Spleen (tissue), 11 donors: ENCODE results near the gene CCDC7. TPM values are rescaled to one million over a fixed set of nuclear protein-coding genes. Genes with fewer than 3 reads are reported as not detected.

ENCODE experiments used
- DNase-seq: peaks from one replicate; pipeline ENCODE4 v3.0.0-alpha.2; 2020
- H3K27ac ChIP-seq, 8 donors: fragments of 200-600 bp; sonication (generic) in 7 of 8; 1 replicate in 4 of 8; 2 replicates in 4 of 8; pipeline versions ENCODE4 v1.5.0 to v1.8.0; 2016 to 2021; ENCODE audit warnings: inconsistent platforms in 4 of 8, mild to moderate bottlenecking in 4 of 8, moderate library complexity in 1 of 8
- H3K27me3 ChIP-seq, 7 donors: fragments of 200-600 bp; sonication (generic) in 6 of 7; replicated peaks in 1 of 7; 1 replicate in 4 of 7; 2 replicates in 3 of 7; pipeline versions ENCODE4 v1.5.0 to v1.8.0; 2016 to 2021; ENCODE audit warnings: inconsistent platforms in 3 of 7, mild to moderate bottlenecking in 1 of 7
- H3K36me3 ChIP-seq, 6 donors: fragments of 200-600 bp; sonication (generic) in 5 of 6; 1 replicate in 4 of 6; 2 replicates in 2 of 6; pipeline versions ENCODE4 v1.5.0 to v1.8.0; 2016 to 2021; ENCODE audit warnings: inconsistent platforms in 2 of 6
- H3K4me1 ChIP-seq, 6 donors: fragments of 200-600 bp; sonication (generic) in 5 of 6; 1 replicate in 3 of 6; 2 replicates in 3 of 6; pipeline versions ENCODE4 v1.5.0 to v1.8.0; 2016 to 2021; ENCODE audit warnings: inconsistent platforms in 3 of 6
- H3K4me3 ChIP-seq, 8 donors: fragments of 200-600 bp; sonication (generic) in 7 of 8; 1 replicate in 4 of 8; 2 replicates in 4 of 8; pipeline versions ENCODE4 v1.5.0 to v1.8.0; 2016 to 2021; ENCODE audit warnings: inconsistent platforms in 4 of 8, mild to moderate bottlenecking in 4 of 8, moderate library complexity in 2 of 8
- H3K9me3 ChIP-seq, 8 donors: fragments of 200-600 bp; sonication (generic) in 7 of 8; 1 replicate in 4 of 8; 2 replicates in 4 of 8; pipeline versions ENCODE4 v1.5.0 to v1.8.0; 2016 to 2021; ENCODE audit warnings: inconsistent platforms in 4 of 8
- POLR2A ChIP-seq, 3 donors: fragments of 450-650 bp; IDR thresholded peaks; one replicate each; pipeline ENCODE4 v1.5.1; 2017; ENCODE audit warnings: antibody characterized with exemption in 3 of 3, mild to moderate bottlenecking in 1 of 3
- POLR2AphosphoS5 ChIP-seq, 3 donors: sonication (generic); formaldehyde crosslinking; IDR thresholded peaks; one replicate each; pipeline ENCODE4 v1.5.1; 2017; ENCODE audit warnings: antibody characterized with exemption in 3 of 3
- WGBS, 5 donors: extraction: QIAGEN DNeasy Blood & Tissue Kit in 3 of 5; methylation state at CpG; one replicate each; pipeline versions ENCODE4 v1.1.5 to v1.1.7; 2013 to 2018; 5-methylcytosine and 5-hydroxymethylcytosine counted together
- intact Hi-C: fragments of 100-400 bp; cut with DNase I; formaldehyde crosslinking; loops from one replicate; pipeline ENCODE4 v1.15.0; 2023; ENCODE audit warnings: low total_unique reads
- polyA plus RNA-seq, 3 donors: library from polyadenylated mRNA; stranded (reverse); fragments of 200-250 nt; gene quantifications; one replicate each; pipeline ENCODE4 v1.2.1, GENCODE V29; 2013
- total RNA-seq, 7 donors: library from RNA; depleted of rRNA in 3 of 7; stranded (reverse); fragments of >200 nt in 3 of 7; fragmentation: NEBNext Ultra II Directional in 4 of 7; extraction: Animal tissue kit (Norgen Biotek cat#: 25700) in 4 of 7; gene quantifications; one replicate each; pipeline versions ENCODE4 v1.1.0 to v1.2.1, GENCODE V29; 2016 to 2021
- TF ChIP-seq, protein P1 (sequence below), 11 experiments: fragments of 200-600 bp in 7 of 11; fragments of 450-650 bp in 4 of 11; sonication (generic) in 4 of 11; IDR thresholded peaks in 8 of 11; conservative IDR thresholded peaks in 3 of 11; 1 replicate in 7 of 11; 2 replicates in 4 of 11; pipeline versions ENCODE4 v1.4.0 to v1.8.0; 2016 to 2021; ENCODE audit warnings: antibody characterized with exemption in 11 of 11, inconsistent platforms in 4 of 11, mild to moderate bottlenecking in 1 of 11
- donor health status: healthy with polysubstance abuse.
- donor health status: DM: no; HTN: no; CAD: no; lungs with moderate emphysema.
- donor health status: DM: no; HTN: no; CAD: no.
- donor health status: Bipolar disorder and iron deficiency.
- donor health status: healthy.
- donor health status: DM: no; HTN: no; CAD: no.
- donor health status: DM: yes; HTN: yes; CAD: no.

The CCDC7 gene
- total and polyA plus RNA-seq, 10 donors: 0.70 to 32.6 (median 22.9) TPM

- H3K9me3 ChIP-seq: peaks cover 0 to 10% (median 8%) of the 10 kb centered on the region in 8 donors
- H3K27ac ChIP-seq: no peak overlapping the region
- no peaks in the 10 kb centered on the region for H3K27me3 ChIP-seq
- no peak overlapping the region for H3K4me3 ChIP-seq
- TF ChIP-seq POLR2AphosphoS5 (IDR thresholded peaks at IDR 0.05) (no peak), POLR2A (IDR thresholded peaks at IDR 0.05) (no peak)
- TF ChIP-seq, protein P1, sequence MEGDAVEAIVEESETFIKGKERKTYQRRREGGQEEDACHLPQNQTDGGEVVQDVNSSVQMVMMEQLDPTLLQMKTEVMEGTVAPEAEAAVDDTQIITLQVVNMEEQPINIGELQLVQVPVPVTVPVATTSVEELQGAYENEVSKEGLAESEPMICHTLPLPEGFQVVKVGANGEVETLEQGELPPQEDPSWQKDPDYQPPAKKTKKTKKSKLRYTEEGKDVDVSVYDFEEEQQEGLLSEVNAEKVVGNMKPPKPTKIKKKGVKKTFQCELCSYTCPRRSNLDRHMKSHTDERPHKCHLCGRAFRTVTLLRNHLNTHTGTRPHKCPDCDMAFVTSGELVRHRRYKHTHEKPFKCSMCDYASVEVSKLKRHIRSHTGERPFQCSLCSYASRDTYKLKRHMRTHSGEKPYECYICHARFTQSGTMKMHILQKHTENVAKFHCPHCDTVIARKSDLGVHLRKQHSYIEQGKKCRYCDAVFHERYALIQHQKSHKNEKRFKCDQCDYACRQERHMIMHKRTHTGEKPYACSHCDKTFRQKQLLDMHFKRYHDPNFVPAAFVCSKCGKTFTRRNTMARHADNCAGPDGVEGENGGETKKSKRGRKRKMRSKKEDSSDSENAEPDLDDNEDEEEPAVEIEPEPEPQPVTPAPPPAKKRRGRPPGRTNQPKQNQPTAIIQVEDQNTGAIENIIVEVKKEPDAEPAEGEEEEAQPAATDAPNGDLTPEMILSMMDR (IDR thresholded peaks at IDR 0.05 in 8 of 11, conservative IDR thresholded peaks at IDR 0.05 in 3 of 11): no peak
- WGBS, 5 donors: 34 to 87% (median 52%) methylated on average over 2 of the region's 2 CpGs
- no peaks in the 10 kb centered on the region for H3K4me1 ChIP-seq
- intact Hi-C loops: no loop called here
- H3K36me3 ChIP-seq: no peaks in the 10 kb centered on the region
- DNase-seq: no peak
These were observed 27.9 kb upstream of the CCDC7 start for GRCh38 chr10:32417911-32418547.

DNA sequence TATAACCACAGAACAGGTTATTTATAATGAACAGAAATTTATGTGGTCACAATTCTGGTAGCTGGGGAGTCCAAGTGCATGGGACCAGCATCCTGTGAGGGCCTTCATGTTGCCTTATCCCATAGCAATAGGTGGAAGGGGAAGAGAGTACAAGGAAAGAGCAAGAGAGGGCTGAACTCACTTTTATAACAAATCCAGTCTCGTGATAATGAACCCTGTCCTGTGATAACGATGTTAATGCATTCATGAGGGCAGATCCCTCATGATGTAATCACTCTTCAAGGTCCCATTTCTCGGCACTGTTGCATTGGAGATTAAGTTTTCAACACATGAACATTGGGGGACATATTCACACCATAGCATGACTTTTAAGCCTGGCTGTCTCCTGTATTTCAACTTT, 27.4 kb upstream of the CCDC7 start:
- H3K27ac ChIP-seq: no peak overlapping the region
- H3K9me3 ChIP-seq: peaks cover 0 to 15% (median 13%) of the 10 kb centered on the region in 8 donors
- TF ChIP-seq, protein P1 (IDR thresholded peaks at IDR 0.05 in 8 of 11, conservative IDR thresholded peaks at IDR 0.05 in 3 of 11): no peak
- TF ChIP-seq POLR2A (IDR thresholded peaks at IDR 0.05): no peak
- no peaks in the 10 kb centered on the region for H3K4me1 ChIP-seq
- H3K36me3 ChIP-seq: no peaks in the 10 kb centered on the region
- H3K4me3 ChIP-seq: no peak overlapping the region
- H3K27me3 ChIP-seq: no peaks in the 10 kb centered on the region
- intact Hi-C loops: no loop called here
- no peak for DNase-seq
- WGBS, 5 donors: 72 to 93% (median 84%) methylated on average over 3 of the region's 3 CpGs

DNA sequence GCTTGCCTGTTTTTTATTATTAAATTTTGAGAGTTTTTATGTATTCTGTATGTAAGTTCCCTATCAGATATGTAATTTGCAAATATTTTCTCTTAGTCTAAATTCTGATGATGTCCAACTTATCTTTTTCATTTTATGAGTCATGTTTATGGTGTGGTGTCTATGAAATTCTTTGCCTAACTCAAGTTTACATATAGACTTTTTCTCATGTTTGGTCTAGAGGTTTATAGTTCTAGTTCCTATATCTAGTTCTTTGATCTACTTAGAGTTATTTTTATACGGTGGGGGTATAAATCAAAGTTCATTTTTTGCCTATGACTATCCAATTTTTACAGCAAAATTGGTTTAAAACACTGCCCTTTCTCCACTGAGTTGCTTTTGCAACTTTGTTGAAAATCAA, 26.3 kb upstream of the CCDC7 start:
- no peak for TF ChIP-seq POLR2AphosphoS5 (IDR thresholded peaks at IDR 0.05)
- no peak for TF ChIP-seq POLR2A (IDR thresholded peaks at IDR 0.05)
- TF ChIP-seq, protein P1 (IDR thresholded peaks at IDR 0.05 in 8 of 11, conservative IDR thresholded peaks at IDR 0.05 in 3 of 11): no peak
- no peaks in the 10 kb centered on the region for H3K4me1 ChIP-seq
- no peaks in the 10 kb centered on the region for H3K27me3 ChIP-seq
- no peak overlapping the region for H3K27ac ChIP-seq
- no peak for DNase-seq
- H3K9me3 ChIP-seq: peaks cover 0 to 21% (median 13%) of the 10 kb centered on the region in 8 donors
- intact Hi-C loops: no loop called here
- WGBS, 5 donors: 75 to 88% (median 78%) methylated on average over 1 of the region's 1 CpG
- H3K36me3 ChIP-seq: no peaks in the 10 kb centered on the region
- H3K4me3 ChIP-seq: no peak overlapping the region

DNA sequence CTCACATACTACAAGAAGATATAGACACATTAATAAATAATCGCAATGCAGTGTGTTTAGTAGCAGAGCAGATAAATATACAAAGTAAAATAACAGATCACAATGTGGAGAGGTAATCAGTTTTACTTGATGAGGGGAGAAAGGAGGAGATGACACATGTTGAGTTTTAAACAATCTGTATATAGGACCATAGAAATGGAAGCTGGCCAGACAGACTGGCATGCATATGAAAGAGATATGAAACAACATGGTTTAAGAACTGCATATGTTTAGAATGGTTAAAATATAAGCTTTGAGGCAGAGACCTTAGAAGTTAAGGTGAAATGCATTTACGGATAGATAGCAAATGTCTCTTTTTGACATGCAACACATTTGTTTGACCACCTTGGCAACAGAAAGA, 19.8 kb upstream of the CCDC7 start:
- 95 to 100% (median 95%) methylated on average over 2 of the region's 2 CpGs for WGBS, 5 donors
- Histone ChIP-seq H3K27me3 (no peaks in the 10 kb centered on the region), H3K4me3 (no peak overlapping the region), H3K27ac (no peak overlapping the region), H3K9me3 (peaks cover 0 to 21% (median 13%) of the 10 kb centered on the region in 8 donors), H3K4me1 (no peaks in the 10 kb centered on the region), H3K36me3 (no peaks in the 10 kb centered on the region)
- intact Hi-C loops: no loop called here
- no peak for DNase-seq
- TF ChIP-seq POLR2A (IDR thresholded peaks at IDR 0.05) (no peak), POLR2AphosphoS5 (IDR thresholded peaks at IDR 0.05) (no peak)
- TF ChIP-seq, protein P1 (IDR thresholded peaks at IDR 0.05 in 8 of 11, conservative IDR thresholded peaks at IDR 0.05 in 3 of 11): no peak
